G401.6 (cell line): ENCODE data around the gene PARVB.

Experiments used
- FAIRE-seq: peaks from 2 replicates; lab custom pipeline; 2012; peaks lifted over from hg19 to GRCh38; lab: Jason Lieb, UNC

PARVB gene

GRCh38 chr22:44202261-44202789 is 178.2 kb downstream of the PARVB start:
- FAIRE-seq: no peak

- no peak for FAIRE-seq
Measured at GRCh38 chr22:44203203-44203602, 179.1 kb downstream of the PARVB start.

- no peak for FAIRE-seq
Measured at GRCh38 chr22:44204739-44205515, 180.8 kb downstream of the PARVB start.

- no peak for FAIRE-seq
Measured at GRCh38 chr22:44205516-44206329, 181.6 kb downstream of the PARVB start.

- no peak for FAIRE-seq
Measured at GRCh38 chr22:44206330-44206645, 182.2 kb downstream of the PARVB start.

GRCh38 chr22:44206696-44207095 is 182.6 kb downstream of the PARVB start:
- no peak for FAIRE-seq

GRCh38 chr22:44207173-44207980 is 183.3 kb downstream of the PARVB start:
- no peak for FAIRE-seq

GRCh38 chr22:44207981-44208317 is 183.8 kb downstream of the PARVB start:
- no peak for FAIRE-seq

- no peak for FAIRE-seq
Measured at GRCh38 chr22:44209343-44209742, 185.2 kb downstream of the PARVB start.

- no peak for FAIRE-seq
Measured at GRCh38 chr22:44210722-44211121, 186.6 kb downstream of the PARVB start.

- FAIRE-seq: no peak
Measured at GRCh38 chr22:44211256-44211945, 187.3 kb downstream of the PARVB start.

GRCh38 chr22:44211946-44212930 is 188.1 kb downstream of the PARVB start:
- FAIRE-seq: no peak

GRCh38 chr22:44212936-44213335 is 188.8 kb downstream of the PARVB start:
- no peak for FAIRE-seq

- no peak for FAIRE-seq
Measured at GRCh38 chr22:44213489-44214043, 189.5 kb downstream of the PARVB start.

GRCh38 chr22:44214187-44214586 is 190.1 kb downstream of the PARVB start:
- FAIRE-seq: no peak

- no peak for FAIRE-seq
Measured at GRCh38 chr22:44214764-44215163, 190.7 kb downstream of the PARVB start.

GRCh38 chr22:44215287-44215686 is 191.2 kb downstream of the PARVB start:
- FAIRE-seq: no peak

GRCh38 chr22:44217346-44217745 is 193.2 kb downstream of the PARVB start:
- no peak for FAIRE-seq

GRCh38 chr22:44218071-44218470 is 194.0 kb downstream of the PARVB start:
- FAIRE-seq: no peak

- no peak for FAIRE-seq
Measured at GRCh38 chr22:44219101-44219870, 195.2 kb downstream of the PARVB start.
